ENCODE data around the gene DLEC1.

DNA sequence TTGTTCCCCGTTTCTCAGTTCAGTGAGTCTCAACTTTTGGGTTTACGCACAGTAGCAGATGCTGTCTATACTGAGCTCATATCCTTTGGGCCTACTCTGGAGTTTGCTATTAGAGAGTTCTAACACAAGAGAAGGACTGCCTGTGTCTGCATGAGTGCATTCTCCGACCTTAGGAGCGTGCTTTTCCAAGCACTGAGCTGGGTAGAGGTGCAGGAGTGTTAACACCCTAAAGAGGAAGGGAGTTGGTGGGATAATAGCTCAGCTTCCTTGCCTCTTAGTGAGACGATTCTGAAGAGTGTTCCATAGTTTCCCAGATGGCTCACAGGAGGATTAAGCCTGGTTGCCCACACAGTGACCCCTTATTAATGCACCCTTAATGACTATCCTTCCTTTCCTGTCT lies 119.5 kb downstream of the DLEC1 start:
- TF ChIP-seq SIN3A (IDR thresholded peaks at IDR 0.05; ENCODE audit: borderline replicate concordance, insufficient read depth, low read length) (no peak), POLR2AphosphoS5 (IDR thresholded peaks at IDR 0.05; ENCODE audit: low read depth, low read length) (no peak), TAF1 (IDR thresholded peaks at IDR 0.05; ENCODE audit: borderline replicate concordance, insufficient read depth, low read length) (no peak), FOXP2 (optimal IDR thresholded peaks at IDR 0.05; ENCODE audit: borderline replicate concordance, extremely low read depth, extremely low read length, insufficient read depth) (no peak)
- TF ChIP-seq, protein P1, sequence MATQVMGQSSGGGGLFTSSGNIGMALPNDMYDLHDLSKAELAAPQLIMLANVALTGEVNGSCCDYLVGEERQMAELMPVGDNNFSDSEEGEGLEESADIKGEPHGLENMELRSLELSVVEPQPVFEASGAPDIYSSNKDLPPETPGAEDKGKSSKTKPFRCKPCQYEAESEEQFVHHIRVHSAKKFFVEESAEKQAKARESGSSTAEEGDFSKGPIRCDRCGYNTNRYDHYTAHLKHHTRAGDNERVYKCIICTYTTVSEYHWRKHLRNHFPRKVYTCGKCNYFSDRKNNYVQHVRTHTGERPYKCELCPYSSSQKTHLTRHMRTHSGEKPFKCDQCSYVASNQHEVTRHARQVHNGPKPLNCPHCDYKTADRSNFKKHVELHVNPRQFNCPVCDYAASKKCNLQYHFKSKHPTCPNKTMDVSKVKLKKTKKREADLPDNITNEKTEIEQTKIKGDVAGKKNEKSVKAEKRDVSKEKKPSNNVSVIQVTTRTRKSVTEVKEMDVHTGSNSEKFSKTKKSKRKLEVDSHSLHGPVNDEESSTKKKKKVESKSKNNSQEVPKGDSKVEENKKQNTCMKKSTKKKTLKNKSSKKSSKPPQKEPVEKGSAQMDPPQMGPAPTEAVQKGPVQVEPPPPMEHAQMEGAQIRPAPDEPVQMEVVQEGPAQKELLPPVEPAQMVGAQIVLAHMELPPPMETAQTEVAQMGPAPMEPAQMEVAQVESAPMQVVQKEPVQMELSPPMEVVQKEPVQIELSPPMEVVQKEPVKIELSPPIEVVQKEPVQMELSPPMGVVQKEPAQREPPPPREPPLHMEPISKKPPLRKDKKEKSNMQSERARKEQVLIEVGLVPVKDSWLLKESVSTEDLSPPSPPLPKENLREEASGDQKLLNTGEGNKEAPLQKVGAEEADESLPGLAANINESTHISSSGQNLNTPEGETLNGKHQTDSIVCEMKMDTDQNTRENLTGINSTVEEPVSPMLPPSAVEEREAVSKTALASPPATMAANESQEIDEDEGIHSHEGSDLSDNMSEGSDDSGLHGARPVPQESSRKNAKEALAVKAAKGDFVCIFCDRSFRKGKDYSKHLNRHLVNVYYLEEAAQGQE (IDR thresholded peaks at IDR 0.05; ENCODE audit: insufficient read depth in 1 of 2, low read depth in 2 of 2, low read length in 2 of 2) = no peak

All from PFSK-1 (cell line).